Measurements from ENCODE around the gene CDA.
"Not testable (repeated sequence)": the region's sequence is repeated elsewhere in the genome, so short reads cannot be mapped to it uniquely, and the experiment has no call there.

GRCh38 chr1:20606801-20607570 lies 18.1 kb downstream of the CDA start:
- TF ChIP-seq CTCF, POLR2A, EP300 (IDR thresholded peaks at IDR 0.05): not testable (repeated sequence)
